Activated CD4-positive, alpha-beta T cell treated with anti-CD3 and anti-CD28 coated beads, Interleukin-2, Interleukin-4, amounts not matched to agents 100 ng/mL and 50 ng/mL, durations not matched to agents 16 hours and 8 hours (primary cell): ENCODE results near the gene ZNF502.
A peak's percentile ranks its signal among the peaks of the same experiment; 100 is the strongest.
"Not testable (repeated sequence)": the region's sequence is repeated elsewhere in the genome, so short reads cannot be mapped to it uniquely, and the experiment has no call there.

Source experiments
- DNase-seq: peaks from one replicate; pipeline ENCODE4 v3.0.0-alpha.2; 2020; ENCODE audit warnings: low spot score

ZNF502 gene

DNA sequence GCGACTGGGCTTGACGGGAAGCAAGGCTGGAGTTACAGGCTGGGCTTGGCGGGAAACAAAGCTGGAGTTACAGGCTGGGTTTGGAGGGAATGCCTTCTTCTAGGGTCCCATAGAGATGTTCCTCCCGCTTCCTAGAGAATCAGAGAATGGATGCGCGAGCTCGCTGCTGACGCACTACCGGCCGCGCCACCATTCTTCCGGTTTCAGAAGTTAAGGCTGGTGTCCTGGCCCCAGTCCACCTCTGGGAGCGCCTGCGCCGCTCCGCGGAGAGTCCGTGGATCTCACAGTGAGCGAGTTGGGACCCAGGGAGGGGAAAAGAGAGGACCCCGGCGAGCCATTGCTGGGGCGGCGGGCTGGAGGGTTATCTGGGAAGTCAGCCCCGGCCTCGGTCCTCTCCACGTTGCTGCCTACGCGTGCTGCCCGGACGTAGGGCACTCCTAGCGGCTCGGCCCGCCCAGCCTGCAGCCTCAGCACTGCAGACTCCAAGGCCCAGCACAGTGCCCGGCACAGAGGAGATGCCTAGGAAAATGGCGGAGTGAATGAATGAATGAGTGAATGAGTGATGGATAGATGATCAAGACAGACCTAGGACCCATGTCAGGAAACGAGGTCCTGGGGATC is at the start of gene ZNF502:
Gene ZNF502, plus strand, starts transcription at position 206 of the 621 bp plus-strand sequence. CDS start 7,602 bp downstream, outside the sequence.
- DNase-seq: peak; percentile 14

DNA sequence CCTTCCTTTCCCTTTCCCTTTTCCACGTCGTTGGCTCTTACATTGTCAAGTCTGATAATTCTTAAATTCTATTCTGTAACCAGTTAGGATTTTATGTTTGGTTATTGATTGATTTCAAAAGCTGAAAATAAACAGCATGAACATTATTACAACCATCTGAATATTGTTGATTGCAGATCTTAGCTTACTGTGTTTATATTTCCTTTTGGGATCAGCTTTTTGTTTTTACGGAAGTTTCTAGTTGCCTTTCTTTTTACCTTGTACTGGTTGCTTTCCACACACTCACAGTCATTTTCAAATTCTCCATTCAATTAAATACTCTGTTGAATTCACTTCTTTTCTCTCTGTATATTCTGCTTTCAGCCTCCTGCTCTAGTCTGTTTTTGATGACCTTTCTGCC is 47.3 kb upstream of the ZNF502 start:
- DNase-seq: no peak

DNA sequence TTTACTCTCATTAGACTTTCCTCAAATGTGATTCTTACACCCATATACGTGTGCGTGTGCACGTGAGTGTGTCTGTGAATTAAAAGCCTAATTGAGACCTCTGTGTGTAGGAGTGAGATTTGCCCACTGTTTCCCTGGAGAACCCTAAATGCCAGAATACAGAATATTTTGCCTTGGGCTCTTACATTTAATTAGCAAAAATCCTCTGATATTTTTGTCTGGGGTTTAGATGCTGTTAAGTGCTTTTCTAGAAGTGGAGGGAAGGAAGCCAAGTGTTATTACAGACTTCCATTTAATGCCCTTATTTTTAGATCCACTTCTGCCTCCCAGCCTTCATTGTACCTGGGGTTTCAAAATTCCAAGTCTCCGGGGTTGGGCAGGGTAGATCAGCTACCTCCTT is 46.1 kb upstream of the ZNF502 start:
- no peak for DNase-seq

GRCh38 chr3:44669760-44670159 is 42.7 kb upstream of the ZNF502 start:
- DNase-seq: no peak

DNA sequence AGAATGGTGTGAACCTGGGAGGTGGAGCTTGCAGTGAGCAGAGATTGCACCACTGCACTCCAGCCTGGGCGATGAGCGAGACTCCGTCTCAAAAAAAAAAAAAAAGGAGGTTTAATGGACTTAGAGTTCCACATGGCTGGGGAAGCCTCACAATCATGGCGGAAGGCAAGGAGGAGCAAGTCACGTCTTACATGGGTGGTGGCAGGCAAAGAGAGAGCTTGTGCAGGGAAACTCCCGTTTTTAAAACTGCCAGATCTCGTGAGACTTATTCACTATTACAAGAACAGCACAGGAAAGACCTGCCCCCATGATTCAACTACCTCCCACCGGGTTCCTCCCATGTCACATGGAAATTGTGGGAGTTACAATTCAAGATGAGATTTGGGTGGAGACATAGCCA is 39.0 kb upstream of the ZNF502 start:
- DNase-seq: not testable (repeated sequence)

- no peak for DNase-seq
These were observed 38.2 kb upstream of the ZNF502 start for GRCh38 chr3:44674211-44674610.

DNA sequence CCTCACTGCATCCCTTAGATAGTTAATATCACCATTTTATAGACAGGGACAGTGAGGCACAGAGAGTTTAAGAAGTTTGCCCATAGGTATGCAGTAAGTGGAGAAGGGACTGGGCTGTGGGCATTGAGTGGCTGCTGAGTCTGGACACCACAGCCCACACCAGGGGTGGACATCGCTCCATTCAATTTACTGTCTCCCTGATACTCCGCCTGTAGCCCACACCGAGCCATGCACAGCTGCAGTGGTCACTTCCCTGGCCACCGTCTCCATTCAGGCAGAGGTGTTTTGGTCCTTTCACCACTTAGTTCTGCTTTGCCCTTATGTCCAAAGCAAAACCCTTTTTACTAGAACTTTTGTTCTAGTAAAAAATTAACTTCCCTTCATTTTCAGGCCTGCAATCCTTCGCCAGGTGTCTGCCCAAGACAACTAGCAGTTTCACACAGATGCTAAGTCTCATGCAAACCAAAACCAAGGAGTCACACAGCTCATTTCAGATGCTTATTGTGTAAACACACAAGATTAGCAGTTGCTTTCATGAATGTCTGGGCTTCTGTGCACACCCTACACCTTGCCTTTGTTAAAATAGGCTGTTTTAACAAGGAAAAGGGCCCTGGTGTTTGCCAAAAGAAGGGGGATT is 33.9 kb upstream of the ZNF502 start:
- DNase-seq: no peak

DNA sequence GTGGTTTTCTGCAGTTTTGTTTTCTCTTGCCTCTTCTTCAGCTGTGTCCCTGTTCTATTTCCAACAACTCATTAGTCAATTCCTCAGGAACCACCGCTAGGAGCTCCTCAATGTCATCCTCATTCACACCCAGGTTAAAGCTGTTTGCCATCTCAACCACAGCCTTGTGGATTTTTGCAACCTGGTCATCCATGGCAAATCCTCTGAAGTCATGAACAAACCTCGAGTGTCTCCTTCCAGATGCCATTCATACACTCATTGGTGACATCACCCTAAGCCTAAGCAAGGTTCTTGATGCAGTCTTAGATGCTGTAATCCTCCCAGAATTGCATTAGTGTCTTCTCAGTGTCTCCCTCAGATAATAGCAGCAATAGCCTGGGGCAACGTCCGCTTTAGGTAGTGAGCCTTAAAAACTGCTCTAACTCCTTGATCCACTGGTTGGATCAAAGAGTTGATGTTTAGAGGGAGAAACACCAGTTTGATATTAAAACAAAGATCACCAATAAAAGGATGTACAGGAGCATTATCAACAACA is 31.5 kb upstream of the ZNF502 start:
- DNase-seq: no peak

DNA sequence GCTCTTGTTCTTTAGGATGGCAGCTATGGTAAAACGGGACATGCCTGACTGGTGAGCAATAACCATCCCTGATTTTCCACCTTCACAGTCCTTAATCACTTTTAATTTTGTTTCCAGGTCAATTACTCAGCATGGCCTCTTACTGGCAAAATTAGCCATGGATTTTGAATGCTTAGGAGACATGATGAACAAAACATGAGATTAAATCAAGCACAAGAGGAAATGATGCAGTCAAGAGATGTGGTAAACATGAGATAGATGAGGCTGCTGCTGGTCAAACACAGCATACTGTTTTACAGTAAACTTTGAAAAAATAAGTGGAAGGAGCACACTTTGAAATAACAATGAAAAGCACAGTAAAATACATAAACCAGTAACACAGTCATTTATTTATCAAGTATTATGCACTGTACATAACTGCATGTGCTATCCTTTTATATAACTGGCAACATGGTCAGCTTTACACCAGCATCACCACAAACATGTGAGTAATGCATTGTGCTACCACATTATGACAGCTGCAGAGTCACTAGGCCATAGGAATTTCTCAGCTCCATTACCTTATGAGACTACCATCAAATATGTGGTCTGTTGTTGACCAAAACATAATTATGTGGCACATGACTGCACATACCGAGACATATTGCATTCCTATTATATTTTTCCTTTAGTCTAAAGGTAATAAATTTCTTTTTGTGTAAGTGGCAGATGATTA is 30.1 kb upstream of the ZNF502 start:
- DNase-seq: no peak

DNA sequence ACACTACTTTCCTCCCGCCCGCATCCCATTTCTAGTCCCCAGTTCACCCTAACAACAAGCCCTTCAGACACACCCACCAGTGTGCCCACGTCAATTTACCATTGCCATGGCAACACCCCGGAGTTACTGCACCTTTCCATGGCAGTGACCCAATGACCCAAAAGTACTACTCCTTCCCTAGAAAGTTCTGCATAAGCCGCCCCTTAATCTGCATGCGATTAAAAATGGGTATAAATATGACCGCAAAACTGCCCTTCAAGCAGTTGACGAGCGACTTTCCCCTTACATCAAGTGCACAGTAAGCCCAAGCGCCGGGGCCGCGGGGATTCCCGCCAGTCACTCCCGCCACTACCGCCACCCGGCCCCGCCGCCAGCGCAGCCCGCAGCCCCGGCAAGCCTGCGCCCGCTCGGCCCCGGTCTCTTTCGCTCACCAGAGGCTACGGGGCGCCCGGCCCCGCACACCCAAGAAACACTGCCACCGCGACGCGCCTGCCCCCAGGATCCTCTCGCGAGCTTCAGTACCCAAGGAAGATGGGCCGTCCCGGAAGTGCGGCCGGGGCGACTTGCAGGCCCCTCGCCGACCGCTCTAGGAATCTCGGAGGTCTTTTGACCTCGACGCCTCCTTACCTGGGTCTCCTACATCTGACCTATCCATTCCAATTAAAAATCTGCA is 27.2 kb upstream of the ZNF502 start:
- peak; percentile 4 for DNase-seq

DNA sequence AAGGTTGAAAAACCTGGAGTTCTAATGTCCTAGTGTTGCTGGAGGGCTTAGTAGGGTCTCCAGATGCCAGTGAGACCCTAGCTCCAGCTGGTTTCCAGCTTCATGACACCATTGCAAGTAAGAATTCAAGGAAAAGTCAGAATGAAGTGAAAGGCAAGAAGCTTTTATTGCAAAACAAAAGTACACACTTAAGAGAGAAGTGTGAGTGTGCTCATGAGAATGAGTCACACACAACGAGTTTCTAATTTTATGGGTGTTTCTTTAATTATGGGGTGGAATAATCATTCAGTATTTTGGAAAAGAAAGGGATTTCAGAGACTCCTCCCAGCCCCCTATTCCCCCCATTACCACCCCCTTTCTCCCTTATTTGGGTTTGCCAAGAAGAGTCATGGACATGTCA is 24.6 kb upstream of the ZNF502 start:
- no peak for DNase-seq

DNA sequence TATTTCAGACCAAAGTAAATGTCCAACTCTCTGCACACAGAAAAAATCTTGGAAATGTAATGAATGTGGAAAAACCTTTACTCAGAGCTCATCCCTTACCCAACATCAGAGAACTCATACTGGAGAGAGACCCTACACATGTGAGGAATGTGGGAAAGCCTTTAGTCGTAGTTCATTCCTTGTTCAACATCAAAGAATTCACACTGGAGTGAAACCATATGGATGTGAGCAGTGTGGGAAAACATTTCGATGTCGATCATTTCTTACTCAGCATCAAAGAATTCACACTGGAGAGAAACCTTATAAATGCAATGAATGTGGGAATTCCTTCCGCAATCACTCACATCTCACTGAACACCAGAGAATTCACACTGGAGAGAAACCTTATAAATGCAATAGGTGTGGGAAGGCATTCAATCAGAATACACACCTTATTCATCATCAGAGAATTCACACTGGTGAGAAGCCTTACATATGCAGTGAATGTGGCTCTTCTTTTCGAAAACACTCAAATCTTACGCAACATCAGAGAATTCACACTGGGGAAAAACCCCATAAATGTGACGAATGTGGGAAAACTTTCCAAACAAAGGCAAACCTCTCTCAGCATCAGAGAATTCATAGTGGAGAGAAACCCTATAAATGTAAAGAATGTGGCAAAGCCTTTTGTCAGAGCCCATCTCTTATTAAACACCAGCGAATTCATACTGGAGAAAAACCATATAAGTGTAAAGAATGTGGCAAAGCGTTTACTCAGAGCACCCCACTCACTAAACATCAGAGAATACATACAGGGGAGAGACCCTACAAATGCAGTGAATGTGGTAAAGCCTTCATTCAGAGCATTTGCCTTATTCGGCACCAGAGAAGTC is 9.0 kb downstream of the ZNF502 start:
- no peak for DNase-seq

GRCh38 chr3:44722103-44722401 is 9.6 kb downstream of the ZNF502 start:
- DNase-seq: no peak

GRCh38 chr3:44729384-44729910 is 17.0 kb downstream of the ZNF502 start, which contains the start of gene ZNF501:
ZNF501 (plus strand) TSS chr3:44729635; CDS start chr3:44734422, 4,787 bp downstream.
- DNase-seq: peak; percentile 61

GRCh38 chr3:44734646-44735168 is 22.2 kb downstream of the ZNF502 start:
- no peak for DNase-seq

- no peak for DNase-seq
These were observed 48.6 kb downstream of the ZNF502 start for GRCh38 chr3:44761101-44761423.

GRCh38 chr3:44761424-44762169 is 49.1 kb downstream of the ZNF502 start, which contains the start of the genes KIAA1143 and KIF15:
KIAA1143 (minus strand) TSS chr3:44761619; CDS start chr3:44761602, 17 bp downstream.
KIF15 (plus strand) TSS chr3:44761794; CDS start chr3:44761866, 72 bp downstream.
- peak; percentile 97 for DNase-seq

DNA sequence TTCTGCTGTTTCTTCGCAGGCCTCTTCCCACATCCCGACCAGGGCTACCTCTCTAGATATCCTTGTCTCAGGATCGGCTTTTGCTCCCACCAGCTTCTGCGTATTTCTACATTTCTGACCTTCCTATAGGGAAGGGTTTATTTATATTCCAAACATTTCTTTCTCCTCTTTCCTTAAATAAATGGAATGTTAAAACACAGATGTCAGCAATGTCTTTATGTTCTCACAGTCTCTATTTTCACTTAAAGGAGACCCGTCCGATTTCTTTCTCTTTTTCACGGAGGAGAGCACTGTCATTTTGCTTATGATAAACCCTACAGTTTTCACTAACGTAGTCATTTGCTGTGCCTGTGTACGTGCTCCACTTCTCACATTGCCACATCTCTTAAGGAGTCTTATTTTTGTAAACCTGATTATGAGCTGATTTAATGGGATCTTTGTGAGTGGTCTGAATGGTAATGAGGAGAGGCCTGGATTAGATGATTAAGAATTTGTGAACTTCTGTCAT is 49.8 kb downstream of the ZNF502 start:
- DNase-seq: no peak

GRCh38 chr3:44762690-44763089 is 50.2 kb downstream of the ZNF502 start:
- DNase-seq: no peak

- DNase-seq: no peak
These were observed 51.8 kb downstream of the ZNF502 start for GRCh38 chr3:44764248-44764647.
